ENCODE results near the gene CACYBP. TPM values are rescaled to one million over a fixed set of nuclear protein-coding genes. Genes with fewer than 3 reads are reported as not detected.

Gene CACYBP
- total RNA-seq, 1 experiment from 2014 or later: 137 TPM

DNA sequence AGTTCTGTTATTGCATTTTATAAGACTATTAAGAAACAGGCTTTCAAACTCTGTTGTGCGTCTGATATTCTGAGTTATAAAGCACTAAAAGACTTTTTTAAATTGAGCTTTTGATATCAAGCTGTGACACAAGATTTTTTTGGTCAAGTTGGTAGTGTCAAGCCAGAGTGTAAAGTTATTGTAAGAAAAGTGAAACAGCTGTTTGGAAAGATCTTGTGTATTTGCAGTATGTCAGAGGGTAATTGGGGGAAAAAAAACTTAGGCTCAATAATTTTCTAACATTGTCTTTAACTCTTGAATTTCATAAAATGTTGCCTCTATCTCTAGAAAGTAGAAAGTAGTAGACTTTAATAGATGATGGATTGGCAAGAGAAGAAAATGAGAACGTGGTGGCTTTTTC is 3.8 kb downstream of the CACYBP start:
- no peak for ATAC-seq
- H3K27me3 ChIP-seq (ENCODE audit: control insufficient read depth, insufficient read depth, low read length): no peaks in the 10 kb centered on the region
- no peaks in the 10 kb centered on the region for H3K9me3 ChIP-seq (ENCODE audit: control insufficient read depth, insufficient read depth, low read depth, low read length)
- CTCF ChIA-PET: no interaction called here
- in situ Hi-C loops (cut with HindIII; ENCODE audit: low pct_unique_long_range_greater_than_20kb, low sequenced_read_pairs) (no loop called here), intact Hi-C loops (cut with micrococcal nuclease; ENCODE audit: unreplicated experiment) (no loop called here)
- no peak overlapping the region for H3K27ac ChIP-seq (ENCODE audit: low read length)
- DNase-seq (ENCODE audit: low read depth, low spot score): no peak
- POLR2A ChIA-PET: no interaction called here
- H3K4me1 ChIP-seq (ENCODE audit: control insufficient read depth, insufficient read depth, low read length): peaks cover 18% of the 10 kb centered on the region
- BruUV-seq (replicated peaks): no TSS peak
- TF ChIP-seq REST (IDR thresholded peaks at IDR 0.05; ENCODE audit: insufficient read depth in 1 of 2, low read depth in 2 of 2, low read length in 1 of 2): no peak
- TF ChIP-seq CTCF (IDR thresholded peaks at IDR 0.05): no peak
- TF ChIP-seq TCF7L2 (IDR thresholded peaks at IDR 0.05; ENCODE audit: low read depth, low read length): no peak
- H3K36me3 ChIP-seq (ENCODE audit: control insufficient read depth, insufficient read depth, low read length): peaks cover 34% of the 10 kb centered on the region
- H3K4me3 ChIP-seq (ENCODE audit: low read depth in 2 of 2, low read length in 2 of 2): no peak overlapping the region

DNA sequence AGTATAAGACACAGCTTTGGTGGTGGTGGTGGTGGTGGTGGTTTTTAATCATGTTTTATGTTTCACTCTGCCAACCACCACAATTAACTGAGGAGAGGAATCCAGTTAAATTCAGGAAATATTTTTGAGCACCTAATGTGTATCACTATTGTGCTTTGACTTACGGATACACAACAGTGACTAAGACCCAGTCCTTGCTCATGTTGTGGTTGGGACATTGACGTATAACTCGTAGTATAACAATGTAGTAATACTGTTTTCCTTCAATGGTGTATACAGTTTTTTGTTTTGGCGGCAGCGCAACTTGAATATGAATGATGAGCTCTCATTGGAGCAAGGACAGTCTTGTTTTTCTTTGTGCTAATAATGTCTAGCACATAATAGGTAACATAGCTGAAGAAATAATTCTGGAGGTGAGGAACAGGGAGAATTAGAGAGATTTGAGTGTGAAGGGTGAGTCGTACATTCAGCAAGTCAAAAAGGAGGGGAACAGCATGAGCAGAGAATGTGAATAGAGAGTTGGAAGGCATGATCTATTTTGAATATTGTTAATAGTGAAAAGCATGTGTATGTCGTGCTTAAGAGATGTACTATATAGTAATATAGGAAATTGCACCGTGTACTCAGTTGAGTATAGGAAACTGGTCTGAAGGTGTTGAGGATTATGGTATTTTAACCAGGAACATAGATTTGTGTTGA is 5.5 kb downstream of the CACYBP start:
- Histone ChIP-seq H3K4me3 (ENCODE audit: low read depth in 2 of 2, low read length in 2 of 2) (no peak overlapping the region), H3K27me3 (ENCODE audit: control insufficient read depth, insufficient read depth, low read length) (no peaks in the 10 kb centered on the region), H3K4me1 (ENCODE audit: control insufficient read depth, insufficient read depth, low read length) (peaks cover 13% of the 10 kb centered on the region), H3K36me3 (ENCODE audit: control insufficient read depth, insufficient read depth, low read length) (peaks cover 39% of the 10 kb centered on the region), H3K9me3 (ENCODE audit: control insufficient read depth, insufficient read depth, low read depth, low read length) (no peaks in the 10 kb centered on the region), H3K27ac (ENCODE audit: low read length) (no peak overlapping the region)
- in situ Hi-C loops (cut with HindIII; ENCODE audit: low pct_unique_long_range_greater_than_20kb, low sequenced_read_pairs) (no loop called here), intact Hi-C loops (cut with micrococcal nuclease; ENCODE audit: unreplicated experiment) (no loop called here)
- no TSS peak for BruUV-seq (replicated peaks)
- TF ChIP-seq CTCF (IDR thresholded peaks at IDR 0.05) (no peak), TCF7L2 (IDR thresholded peaks at IDR 0.05; ENCODE audit: low read depth, low read length) (no peak), SIN3A (IDR thresholded peaks at IDR 0.05; ENCODE audit: borderline replicate concordance, insufficient read depth, low read depth, low read length) (no peak), POLR2AphosphoS5 (IDR thresholded peaks at IDR 0.05; ENCODE audit: low read depth, low read length) (no peak), REST (IDR thresholded peaks at IDR 0.05; ENCODE audit: insufficient read depth in 1 of 2, low read depth in 2 of 2, low read length in 1 of 2) (no peak)
- DNase-seq (ENCODE audit: low read depth, low spot score) (no peak), ATAC-seq (no peak)
- ChIA-PET CTCF (no interaction called here), POLR2A (no interaction called here)

Measured in Panc1 (cell line).